Omental fat pad (tissue), 4 donors: Measurements from ENCODE around the gene PLXNB1. TPM values are rescaled to one million over a fixed set of nuclear protein-coding genes. Genes with fewer than 3 reads are reported as not detected.

ENCODE experiments used
- ATAC-seq: fragments of 150-250 bp; one replicate; pipeline ENCODE4 v1.9.1; 2016; ENCODE audit warnings: mild to moderate bottlenecking, moderate library complexity; ENCODE audit not compliant: low FRiP score
- DNase-seq: peaks from one replicate; pipeline ENCODE4 v3.0.0-alpha.2; 2019; ENCODE audit warnings: low spot score
- small RNA-seq: library from RNA; depleted of rRNA; stranded (forward); fragments of <200 nt; gene quantifications from one replicate; pipeline ENCODE3, GENCODE V24; 2016
- total RNA-seq, 4 donors: library from RNA; depleted of rRNA; stranded (reverse); fragments of >200 nt; gene quantifications; one replicate each; pipeline ENCODE4 v1.1.0, GENCODE V29; 2016
- TF ChIP-seq, protein P1 (sequence below), 3 donors: fragments of 450-650 bp; IDR thresholded peaks; one replicate each; pipeline ENCODE4 v1.5.1; 2016 to 2017; ENCODE audit warnings: antibody characterized with exemption in 3 of 3, mild to moderate bottlenecking in 3 of 3, moderate library complexity in 2 of 3

PLXNB1 gene
- total RNA-seq, 4 donors from 2014 or later, result 66.7 to 91.3 (median 77.1) TPM

GRCh38 chr3:48369693-48370332 lies 60.1 kb downstream of the PLXNB1 start:
- TF ChIP-seq, protein P1, sequence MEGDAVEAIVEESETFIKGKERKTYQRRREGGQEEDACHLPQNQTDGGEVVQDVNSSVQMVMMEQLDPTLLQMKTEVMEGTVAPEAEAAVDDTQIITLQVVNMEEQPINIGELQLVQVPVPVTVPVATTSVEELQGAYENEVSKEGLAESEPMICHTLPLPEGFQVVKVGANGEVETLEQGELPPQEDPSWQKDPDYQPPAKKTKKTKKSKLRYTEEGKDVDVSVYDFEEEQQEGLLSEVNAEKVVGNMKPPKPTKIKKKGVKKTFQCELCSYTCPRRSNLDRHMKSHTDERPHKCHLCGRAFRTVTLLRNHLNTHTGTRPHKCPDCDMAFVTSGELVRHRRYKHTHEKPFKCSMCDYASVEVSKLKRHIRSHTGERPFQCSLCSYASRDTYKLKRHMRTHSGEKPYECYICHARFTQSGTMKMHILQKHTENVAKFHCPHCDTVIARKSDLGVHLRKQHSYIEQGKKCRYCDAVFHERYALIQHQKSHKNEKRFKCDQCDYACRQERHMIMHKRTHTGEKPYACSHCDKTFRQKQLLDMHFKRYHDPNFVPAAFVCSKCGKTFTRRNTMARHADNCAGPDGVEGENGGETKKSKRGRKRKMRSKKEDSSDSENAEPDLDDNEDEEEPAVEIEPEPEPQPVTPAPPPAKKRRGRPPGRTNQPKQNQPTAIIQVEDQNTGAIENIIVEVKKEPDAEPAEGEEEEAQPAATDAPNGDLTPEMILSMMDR (IDR thresholded peaks at IDR 0.05), result no peak
- ATAC-seq (no peak), DNase-seq (no peak)

DNA sequence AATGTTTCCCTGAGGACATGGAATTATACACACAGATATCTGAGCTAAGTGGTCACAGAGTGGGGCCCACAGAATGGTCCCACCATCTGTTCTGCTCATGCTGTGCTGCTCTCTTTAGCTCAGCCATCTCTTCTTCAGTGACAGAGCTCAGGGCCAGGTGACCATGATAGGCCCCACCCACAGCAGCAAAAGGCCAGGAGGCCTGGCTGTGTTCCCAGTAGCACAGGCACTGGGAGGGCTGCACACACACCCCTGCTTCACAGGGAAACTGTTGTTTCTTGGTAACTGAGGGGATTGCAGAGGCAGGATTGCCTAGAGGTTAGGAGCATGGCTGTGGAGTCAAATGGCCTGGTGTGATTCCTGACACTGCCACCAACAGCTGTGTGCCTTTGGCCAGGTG lies 62.7 kb downstream of the PLXNB1 start:
- TF ChIP-seq, protein P1 (IDR thresholded peaks at IDR 0.05), result no peak
- ATAC-seq (no peak), DNase-seq (no peak)

DNA sequence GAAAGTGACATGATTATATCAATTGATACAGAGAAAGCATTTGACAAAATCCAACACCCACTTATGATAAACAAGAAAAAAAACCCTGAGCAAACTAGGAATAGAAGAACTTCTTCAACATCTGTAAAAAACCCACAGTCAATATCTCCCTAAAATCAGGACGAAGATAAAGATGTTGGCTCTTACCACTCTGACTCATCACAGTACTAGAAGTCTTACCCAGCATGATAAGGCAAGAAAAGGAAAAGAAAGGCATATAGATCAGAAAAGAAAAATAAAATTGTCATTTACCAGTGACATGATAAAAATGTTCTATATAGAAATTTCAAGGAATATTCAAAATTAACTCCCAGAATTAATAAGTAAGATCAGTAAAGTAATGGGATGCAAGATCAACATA lies 65.0 kb downstream of the PLXNB1 start:
- TF ChIP-seq, protein P1 (IDR thresholded peaks at IDR 0.05), result no peak
- no peak for DNase-seq

GRCh38 chr3:48361928-48362327 lies 68.0 kb downstream of the PLXNB1 start:
- ATAC-seq (no peak), DNase-seq (no peak)

More for the DNA sequence above, 65.0 kb downstream of the PLXNB1 start:
- ATAC-seq, result no peak

DNA sequence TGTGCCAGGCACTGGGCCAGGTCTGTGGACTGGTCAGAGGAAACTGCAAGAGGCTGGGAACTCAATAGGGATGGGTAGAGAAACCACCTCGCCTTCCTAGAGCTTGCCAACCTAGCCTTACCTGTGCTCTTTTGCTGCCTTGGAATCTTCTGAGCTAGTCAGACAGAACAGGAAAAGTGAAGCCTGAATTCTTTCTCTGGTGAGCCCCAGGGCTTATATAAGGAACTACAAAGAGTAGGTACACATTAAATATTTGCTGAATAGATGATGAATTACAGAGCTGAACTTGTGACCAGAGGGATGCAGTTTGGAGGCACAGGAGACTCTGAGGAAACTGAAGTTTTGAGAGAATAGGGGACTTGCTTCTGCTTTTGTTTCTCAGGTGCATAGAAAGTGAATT lies 73.5 kb downstream of the PLXNB1 start:
- no peak for ATAC-seq
- no peak for DNase-seq
- TF ChIP-seq, protein P1 (IDR thresholded peaks at IDR 0.05), result no peak

More at GRCh38 chr3:48361928-48362327, 68.0 kb downstream of the PLXNB1 start:
- TF ChIP-seq, protein P1 (IDR thresholded peaks at IDR 0.05), result no peak

- no peak for ATAC-seq
- TF ChIP-seq, protein P1 (IDR thresholded peaks at IDR 0.05), result no peak
- no peak for DNase-seq
Observed at GRCh38 chr3:48353987-48354386, 75.9 kb downstream of the PLXNB1 start.

Small RNA genes lying within 50 kb of the gene (small RNA-seq; reads per million reads assigned to genes)
- gene RN7SL321P, result not detected

Other genes starting within 250 kb of the PLXNB1 start
- gene CDC25A, start 241.7 kb downstream of the PLXNB1 start, total RNA-seq, result 1 to 10 TPM in 2 of 4 donors, under 1 TPM in 2; 0.19 to 2.9 (median 1.5) TPM
- 1 to 10 TPM in 1 of 4 donors, not detected in 3; 8.7 TPM for gene CAMP, start 206.6 kb downstream of the PLXNB1 start, total RNA-seq
- 10 to 100 TPM in 1 of 4 donors, 1 to 10 TPM in 3; 5.0 to 18.6 (median 7.7) TPM for gene ZNF589, start 189.0 kb downstream of the PLXNB1 start, total RNA-seq
- 10 to 100 TPM; 21.0 to 37.5 (median 25.2) TPM for gene NME6, start 128.7 kb downstream of the PLXNB1 start, total RNA-seq
- not detected for gene SPINK8, start 96.4 kb downstream of the PLXNB1 start, total RNA-seq
- gene FBXW12, start 57.9 kb downstream of the PLXNB1 start, total RNA-seq, result not detected
- 10 to 100 TPM; 11.6 to 15.1 (median 13.6) TPM for gene CCDC51, start 10.0 kb upstream of the PLXNB1 start, total RNA-seq
- 100 to 1,000 TPM; 239 to 266 (median 255) TPM for gene TMA7, start 10.2 kb upstream of the PLXNB1 start, total RNA-seq
- 1 to 10 TPM; 4.0 to 6.5 (median 5.5) TPM for gene ATRIP, start 16.7 kb upstream of the PLXNB1 start, total RNA-seq
- gene SHISA5, start 74.1 kb upstream of the PLXNB1 start, total RNA-seq, result 100 to 1,000 TPM in 3 of 4 donors, 10 to 100 TPM in 1; 99.5 to 120 (median 118) TPM
- gene PFKFB4, start 126.7 kb upstream of the PLXNB1 start, total RNA-seq, result 10 to 100 TPM in 1 of 4 donors, 1 to 10 TPM in 3; 1.9 to 16.2 (median 3.2) TPM
- gene UCN2, start 133.7 kb upstream of the PLXNB1 start, total RNA-seq, result under 1 TPM in 1 of 4 donors, not detected in 3; 0.28 TPM
- 1 to 10 TPM in 3 of 4 donors, under 1 TPM in 1; 0.31 to 2.2 (median 1.9) TPM for gene COL7A1, start 165.2 kb upstream of the PLXNB1 start, total RNA-seq
- gene UQCRC1, start 179.6 kb upstream of the PLXNB1 start, total RNA-seq, result 100 to 1,000 TPM; 207 to 282 (median 254) TPM
- not detected for gene TMEM89, start 191.7 kb upstream of the PLXNB1 start, total RNA-seq
- 10 to 100 TPM in 3 of 4 donors, 1 to 10 TPM in 1; 9.9 to 17.8 (median 14.6) TPM for gene SLC26A6, start 205.4 kb upstream of the PLXNB1 start, total RNA-seq
- 1 to 10 TPM in 2 of 4 donors, under 1 TPM in 2; 0.48 to 2.2 (median 1.1) TPM for gene CELSR3, start 232.8 kb upstream of the PLXNB1 start, total RNA-seq